ENCODE results near the gene CD8B2.

DNA sequence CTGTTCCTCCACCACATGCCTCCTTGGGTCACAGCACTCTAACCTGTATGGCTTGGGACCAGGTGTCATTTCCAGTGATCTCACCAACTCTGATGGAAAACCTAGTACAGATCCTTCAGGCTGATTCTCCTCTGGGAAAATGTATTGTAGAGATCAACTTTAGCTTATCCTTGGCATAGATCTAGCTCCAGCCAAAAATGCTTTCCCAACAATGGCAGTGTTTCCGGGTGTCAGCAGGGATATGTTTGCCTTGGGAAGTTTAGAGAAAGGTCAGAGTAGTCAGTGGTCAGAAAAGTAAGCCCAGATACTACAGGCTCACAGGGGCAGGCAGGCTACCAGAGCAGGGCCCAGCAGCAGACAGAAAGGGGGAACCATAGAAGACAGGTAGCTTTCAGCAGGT, 73.6 kb downstream of the CD8B2 start:
- no peak for TF ChIP-seq EZH2 (IDR thresholded peaks at IDR 0.05; ENCODE audit: borderline replicate concordance, low read depth, low read length, severe bottlenecking)
- TF ChIP-seq, protein P1, sequence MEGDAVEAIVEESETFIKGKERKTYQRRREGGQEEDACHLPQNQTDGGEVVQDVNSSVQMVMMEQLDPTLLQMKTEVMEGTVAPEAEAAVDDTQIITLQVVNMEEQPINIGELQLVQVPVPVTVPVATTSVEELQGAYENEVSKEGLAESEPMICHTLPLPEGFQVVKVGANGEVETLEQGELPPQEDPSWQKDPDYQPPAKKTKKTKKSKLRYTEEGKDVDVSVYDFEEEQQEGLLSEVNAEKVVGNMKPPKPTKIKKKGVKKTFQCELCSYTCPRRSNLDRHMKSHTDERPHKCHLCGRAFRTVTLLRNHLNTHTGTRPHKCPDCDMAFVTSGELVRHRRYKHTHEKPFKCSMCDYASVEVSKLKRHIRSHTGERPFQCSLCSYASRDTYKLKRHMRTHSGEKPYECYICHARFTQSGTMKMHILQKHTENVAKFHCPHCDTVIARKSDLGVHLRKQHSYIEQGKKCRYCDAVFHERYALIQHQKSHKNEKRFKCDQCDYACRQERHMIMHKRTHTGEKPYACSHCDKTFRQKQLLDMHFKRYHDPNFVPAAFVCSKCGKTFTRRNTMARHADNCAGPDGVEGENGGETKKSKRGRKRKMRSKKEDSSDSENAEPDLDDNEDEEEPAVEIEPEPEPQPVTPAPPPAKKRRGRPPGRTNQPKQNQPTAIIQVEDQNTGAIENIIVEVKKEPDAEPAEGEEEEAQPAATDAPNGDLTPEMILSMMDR (IDR thresholded peaks at IDR 0.05; ENCODE audit: borderline replicate concordance, extremely low read depth, low read length, poor library complexity, severe bottlenecking) = no peak

All from DND-41 (cell line).